ENCODE measurements around the gene TMEM125. TPM values are rescaled to one million over a fixed set of nuclear protein-coding genes. Genes with fewer than 3 reads are reported as not detected.

The TMEM125 gene
- total and polyA plus RNA-seq, 2 of the 4 experiments (the other 2 are of a cell fraction): under 0.01 to 0.03 TPM

DNA sequence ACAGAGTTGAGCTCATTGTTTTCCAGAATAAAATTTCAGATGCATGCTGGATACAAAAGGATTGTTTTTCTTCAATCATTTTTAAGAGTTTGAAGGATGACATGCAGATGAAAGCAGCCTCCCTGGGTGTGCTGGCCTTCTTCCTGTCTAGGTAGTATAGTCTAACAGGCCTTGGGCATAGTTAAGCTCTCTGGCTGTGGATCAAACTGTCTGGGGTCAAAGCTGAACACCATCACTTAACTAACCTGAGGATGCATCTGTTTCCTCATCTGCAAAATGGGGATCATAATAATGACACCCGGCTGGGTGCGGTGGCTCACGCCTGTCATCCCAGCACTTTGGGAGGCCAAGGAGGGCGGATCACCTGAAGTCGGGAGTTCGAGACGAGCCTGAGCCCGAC is 25.0 kb downstream of the TMEM125 start:
- H3K4me3 ChIP-seq (ENCODE audit: insufficient read depth, low read depth, low read length): no peak overlapping the region
- WGBS, 2 experiments (ENCODE audit: extremely low coverage in 2 of 2, insufficient read length in 1 of 2): no CpG with 5 or more reads among the region's 8 CpGs
- no peaks in the 10 kb centered on the region for H4K20me1 ChIP-seq (ENCODE audit: insufficient read depth, low read length)
- no peak overlapping the region for H3K4me2 ChIP-seq (ENCODE audit: low read depth, low read length)
- intact Hi-C loops (cut with micrococcal nuclease) (no loop called here), in situ Hi-C loops (cut with MboI; ENCODE audit: low sequenced_read_pairs) (no loop called here), dilution Hi-C loops (cut with HindIII; ENCODE audit: low sequenced_read_pairs, unreplicated experiment) (no loop called here)
- no peak overlapping the region for H2AFZ ChIP-seq (replicated peaks; ENCODE audit: low read length, poor library complexity)
- H2BK120ac ChIP-seq (ENCODE audit: low read depth, low read length): no peak overlapping the region; the same call in 1 of the 2 replicates
- no peak overlapping the region for H4K8ac ChIP-seq (ENCODE audit: low read depth in 2 of 2, low read length in 2 of 2)
- ATAC-seq (ENCODE audit: low read depth): no peak
- H3K36me3 ChIP-seq (ENCODE audit: control insufficient read depth, insufficient read depth, low read length): no peaks in the 10 kb centered on the region
- H3K14ac ChIP-seq (replicated peaks; ENCODE audit: low read depth, low read length): no peak overlapping the region
- H3K4ac ChIP-seq (ENCODE audit: low read depth, low read length): no peak overlapping the region
- no peak overlapping the region for H3K56ac ChIP-seq (ENCODE audit: extremely low read depth, insufficient read depth, low read length)
- H4K5ac ChIP-seq (ENCODE audit: low read depth, low read length): peak overlapping the region; percentile 40; the same call in 1 of the 2 replicates
- H2BK15ac ChIP-seq (ENCODE audit: low read depth, low read length): no peak overlapping the region
- no TSS peak for BruUV-seq (replicated peaks)
- H3K4me1 ChIP-seq (ENCODE audit: control insufficient read depth, insufficient read depth, low read length): peaks cover 10% of the 10 kb centered on the region
- ChIA-PET POLR2A (ENCODE audit: unreplicated experiment) (no interaction called here), CTCF (interaction anchor here (0.7 to 1.4 kb wide), 2 partner anchors 15 to 64 kb away, joined by 3 read pairs; partner anchors contain the start of gene CDC20)
- H3K27ac ChIP-seq (ENCODE audit: insufficient read depth, low read length): no peak overlapping the region; the same call in 1 of the 2 replicates
- no peak overlapping the region for H2AK5ac ChIP-seq (ENCODE audit: low read depth, low read length)
- H4K91ac ChIP-seq (ENCODE audit: insufficient read depth, low read depth, low read length): no peak overlapping the region
- H3K18ac ChIP-seq (ENCODE audit: low read depth, low read length): peak overlapping the region; percentile 4; the same call in 1 of the 2 replicates
- H3K9ac ChIP-seq (ENCODE audit: low read depth, low read length): no peak overlapping the region
- TF ChIP-seq, protein P1, sequence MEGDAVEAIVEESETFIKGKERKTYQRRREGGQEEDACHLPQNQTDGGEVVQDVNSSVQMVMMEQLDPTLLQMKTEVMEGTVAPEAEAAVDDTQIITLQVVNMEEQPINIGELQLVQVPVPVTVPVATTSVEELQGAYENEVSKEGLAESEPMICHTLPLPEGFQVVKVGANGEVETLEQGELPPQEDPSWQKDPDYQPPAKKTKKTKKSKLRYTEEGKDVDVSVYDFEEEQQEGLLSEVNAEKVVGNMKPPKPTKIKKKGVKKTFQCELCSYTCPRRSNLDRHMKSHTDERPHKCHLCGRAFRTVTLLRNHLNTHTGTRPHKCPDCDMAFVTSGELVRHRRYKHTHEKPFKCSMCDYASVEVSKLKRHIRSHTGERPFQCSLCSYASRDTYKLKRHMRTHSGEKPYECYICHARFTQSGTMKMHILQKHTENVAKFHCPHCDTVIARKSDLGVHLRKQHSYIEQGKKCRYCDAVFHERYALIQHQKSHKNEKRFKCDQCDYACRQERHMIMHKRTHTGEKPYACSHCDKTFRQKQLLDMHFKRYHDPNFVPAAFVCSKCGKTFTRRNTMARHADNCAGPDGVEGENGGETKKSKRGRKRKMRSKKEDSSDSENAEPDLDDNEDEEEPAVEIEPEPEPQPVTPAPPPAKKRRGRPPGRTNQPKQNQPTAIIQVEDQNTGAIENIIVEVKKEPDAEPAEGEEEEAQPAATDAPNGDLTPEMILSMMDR (conservative IDR thresholded peaks at IDR 0.05; ENCODE audit: low read depth, low read length): no peak
- TF ChIP-seq FOS (IDR thresholded peaks at IDR 0.05; ENCODE audit: low read depth, low read length): no peak
- no peak for TF ChIP-seq RCOR1 (IDR thresholded peaks at IDR 0.05; ENCODE audit: insufficient replicate concordance, low read length)
- no peak for TF ChIP-seq NFE2L2 (IDR thresholded peaks at IDR 0.05; ENCODE audit: low read depth, low read length)
- no peak for TF ChIP-seq RAD21 (IDR thresholded peaks at IDR 0.05; ENCODE audit: low read length)
- TF ChIP-seq, protein P2, sequence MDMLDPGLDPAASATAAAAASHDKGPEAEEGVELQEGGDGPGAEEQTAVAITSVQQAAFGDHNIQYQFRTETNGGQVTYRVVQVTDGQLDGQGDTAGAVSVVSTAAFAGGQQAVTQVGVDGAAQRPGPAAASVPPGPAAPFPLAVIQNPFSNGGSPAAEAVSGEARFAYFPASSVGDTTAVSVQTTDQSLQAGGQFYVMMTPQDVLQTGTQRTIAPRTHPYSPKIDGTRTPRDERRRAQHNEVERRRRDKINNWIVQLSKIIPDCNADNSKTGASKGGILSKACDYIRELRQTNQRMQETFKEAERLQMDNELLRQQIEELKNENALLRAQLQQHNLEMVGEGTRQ (IDR thresholded peaks at IDR 0.05; ENCODE audit: low read depth, low read length): no peak
- TF ChIP-seq POLR2A (IDR thresholded peaks at IDR 0.05; ENCODE audit: low read depth, low read length): no peak
- no peak for TF ChIP-seq RFX5 (IDR thresholded peaks at IDR 0.05; ENCODE audit: low read depth, low read length)
- TF ChIP-seq MAZ (IDR thresholded peaks at IDR 0.05; ENCODE audit: borderline replicate concordance, low read depth, low read length): no peak
- TF ChIP-seq MAFK (IDR thresholded peaks at IDR 0.05; ENCODE audit: low read depth, low read length): no peak
- TF ChIP-seq, protein P3, sequence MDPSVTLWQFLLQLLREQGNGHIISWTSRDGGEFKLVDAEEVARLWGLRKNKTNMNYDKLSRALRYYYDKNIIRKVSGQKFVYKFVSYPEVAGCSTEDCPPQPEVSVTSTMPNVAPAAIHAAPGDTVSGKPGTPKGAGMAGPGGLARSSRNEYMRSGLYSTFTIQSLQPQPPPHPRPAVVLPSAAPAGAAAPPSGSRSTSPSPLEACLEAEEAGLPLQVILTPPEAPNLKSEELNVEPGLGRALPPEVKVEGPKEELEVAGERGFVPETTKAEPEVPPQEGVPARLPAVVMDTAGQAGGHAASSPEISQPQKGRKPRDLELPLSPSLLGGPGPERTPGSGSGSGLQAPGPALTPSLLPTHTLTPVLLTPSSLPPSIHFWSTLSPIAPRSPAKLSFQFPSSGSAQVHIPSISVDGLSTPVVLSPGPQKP (IDR thresholded peaks at IDR 0.05; ENCODE audit: borderline replicate concordance, low read depth, low read length): no peak
- no peak for TF ChIP-seq MXI1 (IDR thresholded peaks at IDR 0.05; ENCODE audit: borderline replicate concordance, low read depth, low read length)
- TF ChIP-seq CEBPB (IDR thresholded peaks at IDR 0.05; ENCODE audit: low read depth, low read length): no peak
- no peak overlapping the region for H3K23ac ChIP-seq (ENCODE audit: low read depth, low read length)
- no peak for DNase-seq
- H3K9me3 ChIP-seq (ENCODE audit: control insufficient read depth, insufficient read depth, low read length): no peaks in the 10 kb centered on the region
- H2AK9ac ChIP-seq (replicated peaks; ENCODE audit: low read depth, low read length, poor library complexity): no peak overlapping the region
- peaks cover 3% of the 10 kb centered on the region; the same call in 1 of the 2 replicates for H3K9me1 ChIP-seq (ENCODE audit: insufficient read depth, low read length)
- no peak overlapping the region for H2BK5ac ChIP-seq (ENCODE audit: low read depth, low read length, poor library complexity, severe bottlenecking)
- no peaks in the 10 kb centered on the region for H3K79me1 ChIP-seq (ENCODE audit: low read depth in 1 of 2, low read length in 2 of 2)
- H2BK20ac ChIP-seq (ENCODE audit: low read depth, low read length): no peak overlapping the region
- peaks cover 2% of the 10 kb centered on the region; the same call in 1 of the 2 replicates for H3K27me3 ChIP-seq (ENCODE audit: control insufficient read depth, insufficient read depth, low read length)

Measured in IMR-90 (cell line).